Lung (tissue), 12 donors: ENCODE results near the gene PALLD. TPM values are rescaled to one million over a fixed set of nuclear protein-coding genes. Genes with fewer than 3 reads are reported as not detected.

ENCODE experiments used
- ATAC-seq: fragments of 200-7000 bp; cut with Tn5 transposase; one replicate; pipeline ENCODE4 v1.9.1; 2020; ENCODE audit warnings: moderate number of reproducible peaks; ENCODE audit not compliant: insufficient read depth, low FRiP score
- DNase-seq, 3 donors: peaks; one replicate each; pipeline ENCODE4 v3.0.0-alpha.2; 2013 to 2017
- H3K27ac ChIP-seq, 2 donors: one replicate each; pipeline ENCODE4 v1.5.1; 2013; ENCODE audit warnings: mild to moderate bottlenecking in 2 of 2, moderate library complexity in 2 of 2, control low read depth in 1 of 2, inconsistent platforms in 1 of 2, low read depth in 1 of 2, low read length in 1 of 2
- H3K27me3 ChIP-seq, 3 donors: one replicate each; pipeline ENCODE4 v1.5.1; 2013; ENCODE audit warnings: low read length in 2 of 3; ENCODE audit not compliant: control insufficient read depth in 3 of 3, insufficient read depth in 3 of 3
- H3K36me3 ChIP-seq, 4 donors: one replicate each; pipeline ENCODE4 v1.5.1; 2013; ENCODE audit warnings: low read length in 4 of 4, mild to moderate bottlenecking in 1 of 4, moderate library complexity in 1 of 4; ENCODE audit not compliant: control insufficient read depth in 4 of 4, insufficient read depth in 4 of 4
- H3K4me1 ChIP-seq, 5 donors: one replicate each; pipeline ENCODE4 v1.5.1; 2013; ENCODE audit warnings: low read length in 5 of 5, mild to moderate bottlenecking in 2 of 5, moderate library complexity in 1 of 5; ENCODE audit not compliant: control insufficient read depth in 5 of 5, insufficient read depth in 5 of 5
- H3K4me3 ChIP-seq: one replicate; pipeline ENCODE4 v1.5.1; 2013; ENCODE audit warnings: mild to moderate bottlenecking, control low read depth, moderate library complexity
- H3K9ac ChIP-seq, 2 donors: one replicate each; pipeline ENCODE4 v1.5.1; 2013; ENCODE audit warnings: low read length in 2 of 2, control low read depth in 1 of 2; ENCODE audit not compliant: insufficient read depth in 1 of 2
- H3K9me3 ChIP-seq, 4 donors: one replicate each; pipeline ENCODE4 v1.5.1; 2013; ENCODE audit warnings: low read length in 3 of 4, mild to moderate bottlenecking in 1 of 4, moderate library complexity in 1 of 4; ENCODE audit not compliant: control insufficient read depth in 4 of 4, insufficient read depth in 3 of 4
- CTCF ChIP-seq: IDR thresholded peaks from 2 replicates; pipeline ENCODE4 v1.5.1; 2012; ENCODE audit warnings: mild to moderate bottlenecking; ENCODE audit errors: control extremely low read depth, extremely low read depth
- WGBS, 2 donors: extraction: QIAGEN DNeasy Blood & Tissue Kit; methylation state at CpG; one replicate each; pipeline ENCODE4 v1.1.7; 2013; 5-methylcytosine and 5-hydroxymethylcytosine counted together
- polyA plus RNA-seq, 2 donors: library from polyadenylated mRNA; stranded (reverse); fragments of 200-250 nt; gene quantifications; one replicate each; pipeline ENCODE4 v1.2.1, GENCODE V29; 2013
- total RNA-seq, 2 donors: library from RNA; depleted of rRNA in 1 of 2; stranded (reverse); fragments of >200 nt in 1 of 2; gene quantifications; one replicate each; pipeline ENCODE4 v1.2.1, GENCODE V29; 2014 to 2021
- donor health status: control.
- donor health status: control.
- donor health status: Bipolar disorder and iron deficiency.
- donor health status: healthy.
- donor health status: DM: yes; HTN: yes; CAD: no.

Gene PALLD
- total and polyA plus RNA-seq, 4 donors: 20.7 to 139 (median 63.0) TPM

GRCh38 chr4:168787801-168788595, 291.1 kb downstream of the PALLD start:
- Histone ChIP-seq H3K27me3 (no peaks in the 10 kb centered on the region), H3K36me3 (no peaks in the 10 kb centered on the region), H3K9ac (no peak overlapping the region), H3K27ac (no peak overlapping the region), H3K9me3 (no peaks in the 10 kb centered on the region), H3K4me1 (no peaks in the 10 kb centered on the region), H3K4me3 (no peak overlapping the region)
- 81 to 87% methylated on average over 10 of the region's 10 CpGs for WGBS, 2 donors
- DNase-seq (no peak), ATAC-seq (no peak)
- no peak for TF ChIP-seq CTCF

- H3K9ac ChIP-seq: no peak overlapping the region
- no peak for TF ChIP-seq CTCF
- H3K4me3 ChIP-seq: no peak overlapping the region
- no peaks in the 10 kb centered on the region for H3K27me3 ChIP-seq
- H3K9me3 ChIP-seq: no peaks in the 10 kb centered on the region
- no peaks in the 10 kb centered on the region for H3K36me3 ChIP-seq
- H3K27ac ChIP-seq: no peak overlapping the region
- peaks cover 0 to 5% (median 0%) of the 10 kb centered on the region in 5 donors for H3K4me1 ChIP-seq
- ATAC-seq (no peak), DNase-seq (no peak)
Measured at GRCh38 chr4:168790898-168791297, 294.0 kb downstream of the PALLD start.

- 95% methylated on average over 5 of the region's 5 CpGs for WGBS, 2 donors
Measured at GRCh38 chr4:168791376-168791775, 294.5 kb downstream of the PALLD start.

More at GRCh38 chr4:168791376-168791775, 294.5 kb downstream of the PALLD start:
- Histone ChIP-seq H3K9me3 (no peaks in the 10 kb centered on the region), H3K27ac (no peak overlapping the region), H3K27me3 (no peaks in the 10 kb centered on the region), H3K9ac (no peak overlapping the region), H3K4me1 (peaks cover 0 to 5% (median 0%) of the 10 kb centered on the region in 5 donors), H3K36me3 (no peaks in the 10 kb centered on the region), H3K4me3 (no peak overlapping the region)
- no peak for TF ChIP-seq CTCF
- DNase-seq (no peak), ATAC-seq (no peak)
